Stomach smooth muscle (tissue), 2 donors: Measurements from ENCODE around the gene FSCN2.

Experiments used
- H3K27ac ChIP-seq: one replicate; pipeline ENCODE4 v1.7.0; 2013; ENCODE audit warnings: mild to moderate bottlenecking, low read length, inconsistent platforms
- H3K27me3 ChIP-seq, 2 donors: one replicate each; pipeline ENCODE4 v1.7.0; 2013; ENCODE audit warnings: low read length in 2 of 2; ENCODE audit not compliant: insufficient read depth in 2 of 2, control insufficient read depth in 1 of 2
- H3K36me3 ChIP-seq, 2 donors: one replicate each; pipeline ENCODE4 v1.7.0; 2013; ENCODE audit warnings: low read length in 2 of 2; ENCODE audit not compliant: control insufficient read depth in 2 of 2, insufficient read depth in 2 of 2
- H3K4me1 ChIP-seq: one replicate; pipeline ENCODE4 v1.7.0; 2013; ENCODE audit warnings: low read length; ENCODE audit not compliant: control insufficient read depth, insufficient read depth
- H3K4me3 ChIP-seq, 2 donors: one replicate each; pipeline ENCODE4 v1.7.0; 2013; ENCODE audit warnings: low read length in 2 of 2
- H3K9ac ChIP-seq, 2 donors: one replicate each; pipeline ENCODE4 v1.7.0; 2013; ENCODE audit warnings: low read length in 2 of 2, mild to moderate bottlenecking in 1 of 2
- H3K9me3 ChIP-seq, 2 donors: one replicate each; pipeline ENCODE4 v1.7.0; 2013; ENCODE audit warnings: low read length in 2 of 2; ENCODE audit not compliant: control insufficient read depth in 2 of 2
- donor health status: healthy.
- donor health status: Pancreatic carcinoma.

FSCN2 gene

GRCh38 chr17:81576621-81577277, 48.6 kb downstream of the FSCN2 start:
- no peak overlapping the region for H3K4me3 ChIP-seq
- peaks cover 6% of the 10 kb centered on the region for H3K4me1 ChIP-seq
- H3K36me3 ChIP-seq, result peaks cover 24 to 26% of the 10 kb centered on the region in 2 donors
- no peaks in the 10 kb centered on the region for H3K9me3 ChIP-seq
- no peak overlapping the region for H3K27ac ChIP-seq
- H3K9ac ChIP-seq, result no peak overlapping the region
- H3K27me3 ChIP-seq, result no peaks in the 10 kb centered on the region

GRCh38 chr17:81577278-81578000, 49.3 kb downstream of the FSCN2 start:
- no peak overlapping the region for H3K27ac ChIP-seq
- peaks cover 6% of the 10 kb centered on the region for H3K4me1 ChIP-seq
- no peak overlapping the region for H3K9ac ChIP-seq
- no peaks in the 10 kb centered on the region for H3K9me3 ChIP-seq
- H3K36me3 ChIP-seq, result peaks cover 30 to 32% of the 10 kb centered on the region in 2 donors
- H3K4me3 ChIP-seq, result no peak overlapping the region
- no peaks in the 10 kb centered on the region for H3K27me3 ChIP-seq

GRCh38 chr17:81578038-81578441, 49.9 kb downstream of the FSCN2 start:
- Histone ChIP-seq H3K4me3 (no peak overlapping the region), H3K9me3 (no peaks in the 10 kb centered on the region), H3K4me1 (peaks cover 6% of the 10 kb centered on the region), H3K27ac (no peak overlapping the region), H3K9ac (no peak overlapping the region), H3K36me3 (peaks cover 34 to 38% of the 10 kb centered on the region in 2 donors), H3K27me3 (no peaks in the 10 kb centered on the region)

- peaks cover 38 to 40% of the 10 kb centered on the region in 2 donors for H3K36me3 ChIP-seq
- H3K27me3 ChIP-seq, result no peaks in the 10 kb centered on the region
- no peaks in the 10 kb centered on the region for H3K9me3 ChIP-seq
- H3K9ac ChIP-seq, result no peak overlapping the region
- H3K27ac ChIP-seq, result no peak overlapping the region
- peaks cover 6% of the 10 kb centered on the region for H3K4me1 ChIP-seq
- no peak overlapping the region for H3K4me3 ChIP-seq
Measured at GRCh38 chr17:81578561-81579225, 50.5 kb downstream of the FSCN2 start.

GRCh38 chr17:81579298-81579697, 51.1 kb downstream of the FSCN2 start:
- H3K27ac ChIP-seq, result no peak overlapping the region
- peaks cover 6% of the 10 kb centered on the region for H3K4me1 ChIP-seq

GRCh38 chr17:81579821-81580321, 51.7 kb downstream of the FSCN2 start:
- Histone ChIP-seq H3K9me3 (no peaks in the 10 kb centered on the region), H3K4me3 (no peak overlapping the region), H3K27ac (no peak overlapping the region), H3K36me3 (peaks cover 32 to 41% of the 10 kb centered on the region in 2 donors), H3K9ac (no peak overlapping the region), H3K27me3 (no peaks in the 10 kb centered on the region), H3K4me1 (peaks cover 6% of the 10 kb centered on the region)

More at GRCh38 chr17:81579298-81579697, 51.1 kb downstream of the FSCN2 start:
- no peak overlapping the region for H3K4me3 ChIP-seq
- no peaks in the 10 kb centered on the region for H3K27me3 ChIP-seq
- H3K36me3 ChIP-seq, result peaks cover 36 to 41% of the 10 kb centered on the region in 2 donors
- H3K9ac ChIP-seq, result no peak overlapping the region
- no peaks in the 10 kb centered on the region for H3K9me3 ChIP-seq

GRCh38 chr17:81580481-81580880, 52.3 kb downstream of the FSCN2 start:
- no peak overlapping the region for H3K4me3 ChIP-seq
- H3K9me3 ChIP-seq, result no peaks in the 10 kb centered on the region
- no peak overlapping the region for H3K27ac ChIP-seq
- peaks cover 6% of the 10 kb centered on the region for H3K4me1 ChIP-seq
- no peaks in the 10 kb centered on the region for H3K27me3 ChIP-seq
- H3K9ac ChIP-seq, result no peak overlapping the region
- H3K36me3 ChIP-seq, result peaks cover 32 to 39% of the 10 kb centered on the region in 2 donors

GRCh38 chr17:81581758-81582157, 53.6 kb downstream of the FSCN2 start:
- Histone ChIP-seq H3K36me3 (peaks cover 36 to 40% of the 10 kb centered on the region in 2 donors), H3K27me3 (no peaks in the 10 kb centered on the region), H3K9ac (no peak overlapping the region), H3K27ac (no peak overlapping the region), H3K9me3 (no peaks in the 10 kb centered on the region), H3K4me3 (no peak overlapping the region), H3K4me1 (peaks cover 3% of the 10 kb centered on the region)

- no peaks in the 10 kb centered on the region for H3K4me1 ChIP-seq
- H3K4me3 ChIP-seq, result no peak overlapping the region
- no peaks in the 10 kb centered on the region for H3K9me3 ChIP-seq
- no peak overlapping the region for H3K27ac ChIP-seq
- no peaks in the 10 kb centered on the region for H3K27me3 ChIP-seq
- H3K36me3 ChIP-seq, result peaks cover 38 to 43% of the 10 kb centered on the region in 2 donors
- no peak overlapping the region for H3K9ac ChIP-seq
Measured at GRCh38 chr17:81582341-81582740, 54.2 kb downstream of the FSCN2 start.

- Histone ChIP-seq H3K27me3 (no peaks in the 10 kb centered on the region), H3K36me3 (peaks cover 38 to 42% of the 10 kb centered on the region in 2 donors), H3K4me3 (no peak overlapping the region), H3K27ac (no peak overlapping the region), H3K9ac (no peak overlapping the region), H3K9me3 (no peaks in the 10 kb centered on the region), H3K4me1 (no peaks in the 10 kb centered on the region)
Measured at GRCh38 chr17:81582749-81583148, 54.6 kb downstream of the FSCN2 start.
